Stimulated activated CD4-positive, alpha-beta T cell treated with anti-CD3 and anti-CD28 coated beads, TNF-alpha, amount 100 ng/mL, for 24 hours (primary cell): ENCODE results near the gene BAIAP2L2.
A peak's percentile ranks its signal among the peaks of the same experiment; 100 is the strongest.

Experiments used
- DNase-seq, 3 experiments: peaks; one replicate each; pipeline ENCODE4 v3.0.0-alpha.2; 2020; ENCODE audit warnings: low read depth in 3 of 3

The BAIAP2L2 gene

GRCh38 chr22:38107692-38108515 is 2.6 kb downstream of the BAIAP2L2 start:
- no peak for DNase-seq

- no peak for DNase-seq
Measured at GRCh38 chr22:38106814-38107578, 3.5 kb downstream of the BAIAP2L2 start.

- DNase-seq = no peak
Measured at GRCh38 chr22:38104084-38104483, 6.4 kb downstream of the BAIAP2L2 start.

GRCh38 chr22:38103641-38104040 is 6.8 kb downstream of the BAIAP2L2 start:
- DNase-seq = no peak

GRCh38 chr22:38098410-38099249 is 11.9 kb downstream of the BAIAP2L2 start:
- no peak for DNase-seq

- DNase-seq = no peak
Measured at GRCh38 chr22:38097557-38098409, 12.7 kb downstream of the BAIAP2L2 start.

GRCh38 chr22:38097058-38097457 is 13.4 kb downstream of the BAIAP2L2 start:
- DNase-seq = no peak

- DNase-seq = no peak
Measured at GRCh38 chr22:38089474-38089851, 21.0 kb downstream of the BAIAP2L2 start.

GRCh38 chr22:38088629-38089473 is 21.6 kb downstream of the BAIAP2L2 start:
- DNase-seq = no peak

- no peak for DNase-seq
Measured at GRCh38 chr22:38087855-38088254, 22.6 kb downstream of the BAIAP2L2 start.

GRCh38 chr22:38086942-38087341 is 23.5 kb downstream of the BAIAP2L2 start:
- DNase-seq = no peak

- no peak for DNase-seq
Measured at GRCh38 chr22:38086001-38086845, 24.3 kb downstream of the BAIAP2L2 start.

GRCh38 chr22:38085501-38085900 is 25.0 kb downstream of the BAIAP2L2 start:
- DNase-seq = no peak

GRCh38 chr22:38085056-38085455 is 25.4 kb downstream of the BAIAP2L2 start:
- DNase-seq = no peak

GRCh38 chr22:38083931-38084631 is 26.4 kb downstream of the BAIAP2L2 start, which contains the start of gene SLC16A8:
Gene SLC16A8, minus strand, starts transcription at chr22:38084184. Its CDS starts 1,311 bp downstream, at chr22:38082873.
- DNase-seq = no peak

GRCh38 chr22:38082986-38083710 is 27.3 kb downstream of the BAIAP2L2 start:
- no peak for DNase-seq

- peak in 1 of 3 experiments; percentile 14 for DNase-seq
Measured at GRCh38 chr22:38081941-38082828, 28.3 kb downstream of the BAIAP2L2 start.
